ENCODE measurements around the gene SLC1A2.

The SLC1A2 gene

DNA sequence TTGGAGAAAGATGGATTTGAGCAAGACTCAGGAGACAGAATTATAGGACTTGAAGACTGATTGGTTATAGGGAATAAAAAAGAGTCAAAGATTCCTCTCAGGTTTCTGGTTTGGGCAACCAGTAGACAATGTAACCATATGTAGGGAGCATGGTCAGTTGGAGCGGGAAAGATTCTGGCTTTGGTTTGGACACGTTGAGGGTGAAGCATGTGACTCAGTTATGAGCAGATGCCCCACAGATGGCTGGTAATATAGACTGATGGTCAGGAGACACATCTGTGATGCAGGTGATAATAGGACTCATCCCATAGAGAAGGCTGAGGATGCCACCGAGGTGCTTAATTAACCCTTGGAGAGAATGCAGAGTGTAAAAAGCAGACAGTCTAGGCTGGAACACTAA lies 148.3 kb downstream of the SLC1A2 start:
- DNase-seq (ENCODE audit: low spot score): no peak

DNA sequence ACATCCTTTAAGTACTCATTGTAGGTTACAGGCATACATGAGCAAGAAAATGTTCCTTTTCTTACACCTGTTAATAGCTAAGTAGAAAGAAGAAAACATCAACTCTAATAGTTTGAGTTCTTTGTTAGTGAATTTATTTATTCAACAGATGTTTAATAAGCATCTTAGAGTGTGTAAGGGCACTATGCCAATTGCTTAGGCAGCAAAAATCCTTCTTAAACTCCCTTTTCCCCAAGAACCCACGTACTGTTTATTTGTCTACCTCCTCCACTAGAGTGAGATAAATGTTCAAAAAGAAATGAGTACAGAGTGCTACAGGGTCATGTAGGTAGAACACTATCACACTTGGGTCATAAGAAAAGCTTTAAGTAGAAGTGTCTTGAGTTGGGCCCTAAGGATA lies 149.0 kb downstream of the SLC1A2 start:
- DNase-seq (ENCODE audit: low spot score): no peak

DNA sequence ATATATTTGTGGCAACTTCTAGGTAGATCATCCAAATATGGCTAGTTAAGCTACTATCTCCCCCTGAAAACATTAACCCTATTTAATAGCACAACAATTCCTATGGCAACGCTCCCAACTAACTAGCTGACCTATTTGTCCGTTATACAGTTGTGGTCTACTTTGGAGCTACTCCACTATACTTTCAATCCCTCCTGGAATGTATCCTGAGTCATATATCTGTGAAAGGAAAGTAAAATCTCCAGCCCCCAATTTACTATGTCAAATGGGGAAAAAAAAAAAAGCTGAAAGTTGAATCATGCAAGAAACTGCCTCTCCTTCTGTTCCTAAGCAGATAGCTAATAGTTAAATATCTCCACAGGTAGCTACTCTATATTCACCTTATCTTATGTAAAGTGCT lies 151.9 kb downstream of the SLC1A2 start:
- no peak for DNase-seq (ENCODE audit: low spot score)

DNA sequence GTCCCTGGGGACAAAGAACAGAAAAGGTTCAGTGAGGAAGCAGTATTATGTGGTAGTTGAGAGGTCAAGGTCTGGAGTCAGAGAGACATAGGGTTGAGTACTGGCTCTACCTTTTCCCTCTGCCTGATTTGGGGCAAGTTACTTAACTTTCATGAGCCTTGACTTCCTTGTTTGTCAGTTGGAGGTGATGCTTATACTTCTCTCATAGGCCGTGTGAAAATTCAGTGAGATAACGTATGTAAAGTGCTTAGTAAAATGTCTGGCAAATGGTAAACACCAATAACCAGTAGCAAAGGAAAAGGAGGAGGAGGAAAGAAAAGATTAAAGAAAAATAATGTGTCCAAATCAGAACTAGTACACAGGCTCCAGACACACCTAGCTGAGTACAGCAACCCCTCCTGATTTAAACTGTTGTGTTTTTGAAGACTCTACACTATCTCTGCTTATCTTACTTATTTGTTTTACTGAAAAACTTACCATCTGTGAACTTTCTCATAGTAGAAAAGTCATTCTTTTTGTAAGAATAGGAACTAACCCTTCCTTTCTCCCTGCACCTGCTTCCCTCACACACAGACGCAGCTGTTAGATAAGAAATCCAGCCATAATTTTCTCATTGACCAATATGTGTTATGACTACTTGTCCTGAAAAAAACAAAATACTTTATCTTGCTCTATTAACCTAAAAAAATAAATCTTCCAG lies 153.5 kb downstream of the SLC1A2 start:
- no peak for DNase-seq (ENCODE audit: low spot score)

DNA sequence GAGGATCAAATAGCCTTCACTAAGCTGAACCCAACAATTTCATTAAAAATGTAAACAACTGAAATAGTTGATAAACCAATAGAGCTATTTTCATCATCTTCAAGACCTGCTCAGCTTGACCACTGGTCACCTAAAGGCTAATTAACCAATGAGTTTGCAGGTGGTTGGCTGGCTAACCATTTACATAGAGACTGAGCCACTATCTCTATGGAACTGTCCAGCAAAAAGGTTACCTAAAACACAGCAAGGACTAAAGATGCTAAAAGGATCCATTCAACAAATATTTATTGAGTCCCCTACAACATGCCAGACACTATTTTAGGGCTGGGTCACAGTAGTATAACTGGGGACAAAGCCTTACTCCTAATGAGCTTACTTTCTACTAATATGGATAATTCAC lies 156.6 kb downstream of the SLC1A2 start:
- no peak for DNase-seq (ENCODE audit: low spot score)

DNA sequence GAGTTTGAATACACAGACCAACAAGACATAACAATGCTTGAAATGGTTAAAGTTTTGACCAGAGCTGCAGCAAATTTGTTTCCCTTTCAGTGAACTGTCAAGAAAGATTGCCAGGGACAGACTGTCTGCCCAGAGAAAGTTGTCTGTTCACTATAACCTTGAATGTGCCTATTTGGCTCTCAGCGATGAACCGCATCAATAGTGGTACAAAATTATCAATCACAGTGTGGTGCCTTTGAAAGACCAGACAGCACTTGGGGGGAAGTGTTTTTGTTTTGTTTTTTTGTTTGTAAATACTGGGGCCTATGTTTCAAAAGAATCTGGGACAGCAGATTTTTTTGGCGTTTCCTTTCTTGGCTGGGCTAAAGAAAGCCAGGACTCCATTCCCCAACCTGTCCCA lies 157.3 kb downstream of the SLC1A2 start:
- no peak for DNase-seq (ENCODE audit: low spot score)

DNA sequence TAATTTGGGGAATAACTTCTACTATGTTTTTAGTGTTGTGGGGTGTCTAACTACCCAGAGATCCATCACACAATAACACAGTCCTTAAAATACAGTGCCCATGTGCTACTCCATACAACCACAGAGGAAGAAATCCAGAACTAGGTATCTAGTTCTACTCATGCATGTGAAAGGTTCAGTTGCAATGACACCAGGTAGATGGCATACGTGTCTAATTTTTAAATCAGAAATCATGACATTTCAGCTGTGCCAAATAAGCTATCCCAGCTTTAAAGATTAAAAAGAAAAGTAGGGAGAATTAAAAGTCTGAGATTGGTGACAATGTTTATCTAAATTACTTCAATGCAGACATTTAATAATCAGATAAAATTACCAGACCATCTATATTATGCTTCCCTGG lies 158.2 kb downstream of the SLC1A2 start:
- no peak for DNase-seq (ENCODE audit: low spot score)

DNA sequence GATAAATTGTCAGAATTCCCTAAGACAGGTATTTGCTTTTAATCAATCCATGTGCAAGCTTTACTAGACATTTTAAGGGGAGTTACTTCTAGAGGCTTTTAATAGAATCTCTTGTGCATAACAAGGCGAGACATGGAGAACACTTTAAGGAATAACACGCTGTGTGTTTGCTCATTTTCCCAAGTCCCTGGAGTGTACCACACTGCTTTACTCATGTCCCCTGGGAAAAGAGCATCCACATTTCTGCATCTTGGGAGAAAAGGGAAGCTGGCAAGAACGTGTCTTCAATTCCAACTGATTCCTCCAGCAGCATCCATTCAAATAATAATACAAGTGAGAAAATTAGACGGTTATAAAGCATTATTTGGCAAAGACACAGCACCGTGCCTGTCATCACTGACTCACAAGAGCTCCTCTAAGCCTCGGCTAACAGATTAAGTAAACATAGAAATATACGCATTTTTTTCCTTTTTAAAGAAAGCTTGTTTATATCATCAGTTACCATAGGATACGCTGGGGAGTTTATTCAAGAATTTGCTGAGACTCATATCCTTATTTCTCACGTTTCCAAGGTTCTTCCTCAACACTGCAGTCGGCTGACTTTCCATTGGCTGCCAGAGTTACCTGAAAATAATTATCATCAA lies 158.9 kb downstream of the SLC1A2 start:
- no peak for DNase-seq (ENCODE audit: low spot score)

DNA sequence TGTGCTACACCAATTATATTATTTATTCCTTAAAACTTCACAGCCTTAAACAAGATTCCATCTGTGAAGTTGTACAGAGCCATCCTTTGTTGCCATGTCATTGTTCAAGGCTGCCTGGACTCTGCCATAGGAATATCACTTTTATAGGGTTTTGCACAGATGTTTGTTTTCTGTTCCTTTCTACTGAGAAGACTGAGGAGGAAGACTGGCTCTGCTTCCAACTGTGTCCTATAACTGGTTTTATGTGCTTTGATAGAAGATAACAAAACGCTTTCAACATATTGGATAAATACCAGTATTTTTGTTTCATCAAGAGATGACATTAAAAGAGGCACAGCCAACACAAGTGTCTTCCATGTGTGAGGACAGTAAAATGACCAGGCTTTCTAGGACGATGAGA lies 159.8 kb downstream of the SLC1A2 start:
- no peak for DNase-seq (ENCODE audit: low spot score)

DNA sequence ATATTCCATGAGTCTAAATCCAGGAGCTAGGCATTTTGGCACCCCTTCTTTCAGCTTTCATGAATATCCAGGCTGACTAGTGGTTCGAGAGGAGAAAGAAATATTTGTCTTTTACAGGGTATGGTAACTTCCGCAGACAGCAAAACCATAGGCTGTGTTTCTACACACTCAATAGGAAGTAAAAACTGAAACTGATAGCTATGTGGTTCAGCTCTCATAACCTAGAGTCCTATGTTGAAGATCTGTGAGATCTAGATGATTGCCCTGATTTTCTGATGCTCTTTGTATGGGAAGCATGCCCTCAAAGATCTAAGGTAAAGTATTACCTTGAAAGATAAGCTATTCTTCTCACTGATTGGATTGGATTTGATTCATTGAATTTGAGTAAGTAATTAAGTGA lies 162.1 kb downstream of the SLC1A2 start:
- no peak for DNase-seq (ENCODE audit: low spot score)

DNA sequence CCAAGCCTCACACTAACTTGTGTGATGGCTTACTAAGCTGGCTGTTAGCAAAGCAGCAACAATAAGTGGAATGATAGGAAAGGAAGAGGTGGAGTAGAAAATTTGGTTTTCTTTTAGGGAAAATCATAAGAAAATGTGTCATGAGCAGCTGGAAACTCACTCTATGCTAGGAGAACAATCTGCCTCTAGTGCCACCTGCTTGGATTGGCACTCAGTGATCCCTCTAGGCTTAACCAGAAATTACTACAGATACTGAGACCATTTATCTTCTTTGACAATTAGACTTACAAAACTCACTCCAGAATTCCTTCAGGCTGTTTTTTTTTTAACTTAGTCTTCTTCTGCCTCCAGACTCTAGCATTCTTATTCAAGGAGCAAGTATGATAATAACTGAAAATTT lies 163.1 kb downstream of the SLC1A2 start:
- no peak for DNase-seq (ENCODE audit: low spot score)

DNA sequence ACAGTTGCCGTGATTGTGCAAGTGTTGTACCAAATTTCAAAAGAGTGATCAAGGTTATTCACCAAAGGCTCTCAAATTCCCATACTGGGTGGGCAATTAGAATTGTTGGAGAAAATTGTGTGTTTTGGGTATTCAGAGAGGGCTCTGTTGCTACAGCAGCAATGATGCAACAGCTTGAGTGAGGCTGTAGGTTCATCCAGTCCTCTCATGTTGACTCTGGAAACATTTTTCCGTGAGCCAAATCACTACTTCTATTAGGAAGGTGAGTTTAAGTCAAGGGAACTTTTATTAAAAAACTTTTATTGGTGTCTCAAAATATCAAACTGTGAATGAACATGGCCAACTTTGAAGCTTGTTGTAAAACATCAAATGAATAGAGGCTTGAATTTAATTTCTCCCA lies 163.8 kb downstream of the SLC1A2 start:
- DNase-seq (ENCODE audit: low spot score): no peak

DNA sequence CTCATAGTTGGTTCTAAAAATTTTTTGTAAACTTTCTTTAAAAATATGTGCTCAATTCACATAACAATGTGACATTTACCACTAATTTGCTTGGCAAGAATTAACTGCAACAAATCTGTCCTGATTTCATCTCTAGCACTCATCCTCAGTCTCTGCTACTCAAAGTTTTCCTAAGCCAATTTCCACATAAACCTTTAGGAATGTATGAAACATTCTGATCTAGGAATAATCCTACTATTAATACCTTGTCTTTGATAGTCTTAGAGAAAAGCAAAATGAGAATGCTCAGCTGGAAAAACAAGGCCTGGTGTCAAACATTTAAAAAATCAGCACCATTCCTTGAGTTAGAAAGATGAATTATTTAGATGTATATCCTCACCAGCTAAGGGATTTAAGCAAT lies 166.1 kb downstream of the SLC1A2 start:
- no peak for DNase-seq (ENCODE audit: low spot score)

DNA sequence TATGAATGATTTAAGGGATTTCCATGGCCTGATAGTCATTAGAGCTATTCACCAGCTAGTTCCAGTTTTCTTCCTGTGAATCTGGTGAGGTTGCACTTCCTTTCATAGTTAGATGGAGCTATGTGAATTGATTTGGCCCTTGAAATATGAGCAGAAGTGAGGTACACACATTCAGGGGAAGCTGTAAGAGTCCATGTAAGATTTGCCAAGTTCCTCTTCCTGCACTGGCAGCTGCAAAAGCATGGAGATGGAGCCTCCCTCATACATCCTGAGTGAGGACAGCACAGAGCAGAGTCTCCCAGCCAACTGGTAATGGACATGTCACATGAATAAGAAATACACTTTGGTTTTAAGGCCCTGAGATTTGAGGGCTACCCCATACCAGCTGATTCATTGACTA lies 168.7 kb downstream of the SLC1A2 start:
- no peak for DNase-seq (ENCODE audit: low spot score)

DNA sequence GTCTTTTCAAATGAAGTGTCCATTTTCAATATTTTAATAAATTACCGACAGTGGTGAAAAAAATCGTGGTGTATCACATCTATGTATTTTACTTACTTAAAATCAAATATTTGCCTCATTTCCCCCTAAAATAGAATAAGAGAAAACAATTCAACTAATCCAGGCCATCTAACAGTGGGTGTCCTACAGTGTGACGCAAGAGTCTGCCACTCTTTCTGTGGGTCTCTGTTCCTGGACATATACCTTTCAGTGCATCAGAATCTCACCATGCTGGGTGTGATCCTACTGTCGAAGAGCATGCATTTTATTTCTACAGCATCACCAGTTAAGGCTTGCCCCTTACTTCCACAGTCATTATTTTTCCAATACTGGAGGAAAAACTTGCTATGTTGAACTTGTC lies 169.2 kb downstream of the SLC1A2 start:
- DNase-seq (ENCODE audit: low spot score): no peak

DNA sequence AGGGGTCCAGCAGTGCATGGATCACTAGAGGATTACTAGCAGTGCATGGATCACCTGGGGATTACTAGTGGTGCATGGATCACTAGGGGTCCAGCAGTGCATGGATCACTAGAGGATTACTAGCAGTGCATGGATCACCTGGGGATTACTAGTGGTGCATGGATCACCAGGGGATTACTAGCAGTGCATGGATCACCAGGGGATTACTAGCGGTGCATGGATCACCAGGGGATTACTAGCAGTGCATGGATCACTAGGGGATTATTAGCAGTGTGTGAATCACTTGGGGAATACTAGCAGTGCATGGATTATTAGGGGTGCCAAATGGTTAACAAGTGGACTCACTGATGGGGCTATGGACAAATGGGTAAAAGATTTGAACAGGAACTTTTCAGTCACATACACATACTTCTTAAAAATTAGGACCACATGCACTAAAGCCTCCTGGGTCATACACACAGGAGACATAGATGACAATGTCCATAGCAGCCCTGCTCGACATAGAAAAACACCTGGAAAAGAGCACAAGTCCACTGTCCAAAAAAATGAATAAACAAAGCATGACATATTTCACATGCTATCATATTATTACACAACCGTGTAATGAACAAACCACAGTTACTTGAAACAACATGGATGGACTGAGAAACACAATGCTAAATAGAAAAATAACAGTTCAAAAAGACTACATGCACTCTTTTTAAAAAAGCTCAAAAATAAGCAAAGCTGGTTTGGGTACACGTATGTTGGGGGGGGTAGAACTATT lies 170.6 kb downstream of the SLC1A2 start:
- DNase-seq (ENCODE audit: low spot score): no peak

DNA sequence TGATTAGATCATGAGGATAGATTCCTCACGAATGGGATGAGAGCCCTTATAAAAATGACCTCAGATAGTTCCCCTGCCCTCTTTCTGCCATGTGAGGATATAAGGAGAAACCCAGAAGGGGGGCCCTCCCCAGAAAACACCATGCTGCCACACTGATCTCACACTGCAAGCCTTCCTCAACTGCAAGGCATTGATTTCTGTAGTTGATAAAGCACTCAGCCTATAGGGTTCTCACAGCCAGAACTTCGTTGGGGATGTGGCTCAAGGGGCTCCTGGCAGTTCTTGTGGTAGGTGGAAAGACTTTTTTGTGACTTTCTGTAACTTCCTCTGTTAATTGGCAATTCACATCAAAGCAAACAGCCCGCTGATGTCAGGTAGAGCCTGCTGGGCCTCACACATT lies 171.5 kb downstream of the SLC1A2 start:
- no peak for DNase-seq (ENCODE audit: low spot score)

DNA sequence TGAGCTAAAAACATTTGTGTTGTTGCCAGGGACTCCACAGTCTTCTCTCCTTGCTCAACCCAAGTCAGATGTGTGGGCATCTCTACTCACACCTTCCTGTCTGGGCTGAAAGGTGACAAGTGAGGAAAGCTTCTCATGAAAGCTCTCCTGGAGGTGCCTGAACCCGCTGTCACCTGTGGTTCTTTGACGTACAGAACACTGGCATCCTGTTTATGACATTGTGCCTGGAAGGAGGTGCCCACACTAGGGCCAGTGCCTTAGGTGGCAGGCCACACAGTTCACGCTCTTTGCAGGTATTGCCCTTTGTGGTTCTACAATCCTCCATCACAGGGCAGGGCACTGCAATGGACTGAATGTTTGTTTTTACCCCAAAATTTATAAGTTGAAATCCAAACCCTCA lies 171.9 kb downstream of the SLC1A2 start:
- no peak for DNase-seq (ENCODE audit: low spot score)

DNA sequence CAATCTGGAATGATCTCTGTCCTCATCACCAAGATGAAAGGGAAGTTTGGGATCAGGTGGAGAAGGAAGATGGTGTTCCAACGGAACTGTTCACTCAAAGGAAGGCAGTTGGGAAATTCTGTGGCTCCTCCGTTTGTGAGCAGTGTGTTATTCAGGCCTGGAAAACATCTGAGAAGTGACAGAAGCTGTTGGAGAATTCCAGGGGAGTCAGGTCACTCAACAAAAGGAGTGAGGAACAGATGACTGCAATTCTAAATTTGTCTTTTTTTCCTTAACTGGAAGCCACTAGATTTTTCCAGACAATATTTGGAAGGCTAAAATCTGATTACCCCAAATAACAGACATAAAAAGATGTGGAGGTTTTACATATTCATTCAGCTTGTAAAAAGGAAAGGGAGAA lies 172.6 kb downstream of the SLC1A2 start:
- DNase-seq (ENCODE audit: low spot score): no peak

DNA sequence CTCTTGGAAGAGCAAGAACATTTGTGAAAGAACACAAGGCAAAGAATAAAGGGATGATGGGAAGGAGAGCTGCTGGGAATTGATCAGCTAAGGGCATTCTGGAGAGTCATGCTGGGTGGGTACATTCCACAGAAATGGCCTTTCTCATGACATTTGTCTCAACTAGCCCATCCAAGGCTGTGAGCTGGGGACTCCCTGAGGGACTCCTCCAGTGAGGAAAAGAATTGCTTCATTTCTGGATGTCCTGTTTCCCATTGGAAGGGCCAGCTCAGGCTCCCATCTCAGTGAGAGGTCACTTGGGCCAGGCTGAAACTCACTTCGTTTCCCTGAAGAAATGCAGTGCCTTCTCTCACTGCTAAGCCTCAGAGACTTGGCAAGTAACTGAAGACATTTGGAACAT lies 173.6 kb downstream of the SLC1A2 start:
- no peak for DNase-seq (ENCODE audit: low spot score)

DNA sequence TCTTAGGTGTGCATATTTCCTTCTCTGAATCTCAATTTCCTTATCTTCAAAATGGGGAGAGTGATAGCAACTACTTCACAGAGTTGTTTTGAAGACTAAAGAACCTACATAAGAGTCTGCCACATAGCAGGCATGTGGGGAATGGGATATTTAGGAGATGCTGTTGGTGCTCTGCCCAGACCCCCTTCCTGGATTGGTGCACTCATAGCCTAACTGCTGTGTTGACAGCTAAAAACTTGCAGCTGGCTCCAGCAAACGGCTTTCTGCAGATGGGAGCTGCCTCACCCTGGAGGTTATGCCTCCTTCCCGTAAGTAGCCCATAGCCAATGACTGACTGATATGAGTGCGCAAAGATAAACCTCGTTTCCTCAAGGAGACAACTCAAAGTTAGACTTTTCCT lies 174.3 kb downstream of the SLC1A2 start:
- DNase-seq (ENCODE audit: low spot score): no peak

DNA sequence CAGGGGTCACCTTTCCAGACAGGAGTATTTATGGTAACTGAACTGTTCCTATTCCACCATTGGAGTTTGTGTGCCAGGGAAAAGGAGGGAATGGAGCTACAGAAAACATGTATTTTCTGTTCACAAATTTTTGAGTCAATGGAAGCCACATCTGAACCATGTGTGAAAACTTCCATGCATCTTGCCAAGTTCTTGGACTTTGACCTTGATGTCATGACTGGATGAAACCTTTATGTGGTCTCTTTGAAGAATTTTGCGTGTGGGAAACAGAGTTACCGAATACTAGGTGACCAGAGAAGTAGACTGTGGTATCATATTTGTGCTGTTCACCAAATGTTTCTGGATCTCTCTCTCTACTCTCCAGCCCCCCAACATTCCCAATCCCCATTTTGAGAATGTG lies 175.6 kb downstream of the SLC1A2 start:
- no peak for DNase-seq (ENCODE audit: low spot score)

DNA sequence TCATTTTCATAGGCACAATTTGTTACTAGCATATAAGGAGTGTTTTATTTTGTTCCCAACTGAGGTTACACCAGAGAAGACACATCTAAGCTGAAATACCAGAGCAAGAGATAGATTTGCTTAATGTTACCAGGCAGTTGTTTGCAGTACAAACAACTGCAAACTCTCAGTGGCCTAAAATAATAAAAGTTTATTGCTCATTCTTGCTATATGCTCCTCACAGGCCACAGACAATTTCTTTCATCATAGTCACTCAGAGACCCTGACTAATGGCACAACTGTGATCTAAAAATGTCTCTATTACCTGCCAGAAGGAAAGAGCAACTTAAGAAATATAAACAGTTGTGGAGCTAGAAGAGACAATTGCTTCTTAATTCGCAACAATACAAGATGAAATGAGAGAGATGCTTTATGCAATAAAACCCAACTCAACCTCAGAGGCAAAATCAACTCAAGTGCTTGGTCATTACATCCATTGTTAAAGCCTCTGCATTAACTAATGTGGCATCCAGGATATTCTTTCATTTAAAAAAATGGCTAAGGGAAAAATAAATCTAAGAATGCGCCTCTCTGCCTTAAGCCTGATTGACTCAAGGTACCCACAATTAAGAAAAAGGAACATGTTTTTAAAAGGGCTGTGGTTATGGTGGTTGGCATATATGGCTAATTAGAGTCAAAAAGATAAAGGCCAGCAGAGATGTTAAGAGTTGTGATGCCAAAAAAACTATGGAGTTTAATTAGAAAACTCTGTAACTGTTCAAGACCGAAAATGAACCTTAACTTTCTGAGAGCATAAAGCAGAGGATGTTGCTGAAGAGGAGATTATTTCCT lies 176.7 kb downstream of the SLC1A2 start:
- DNase-seq (ENCODE audit: low spot score): no peak

Measured in COLO829 (cell line).